COLO829 (cell line): ENCODE measurements around the gene HOXD4.

Source experiments
- DNase-seq: peaks from one replicate; pipeline ENCODE4 v3.0.0; 2012; ENCODE audit warnings: low spot score

HOXD4 gene

GRCh38 chr2:176151442-176152287 lies at the start of gene HOXD4:
Gene HOXD4 (plus strand): TSS chr2:176151550. CDS start chr2:176151634, 84 bp downstream.
- no peak for DNase-seq

- DNase-seq: no peak
Observed at GRCh38 chr2:176101842-176102241, 49.5 kb upstream of the HOXD4 start.

DNA sequence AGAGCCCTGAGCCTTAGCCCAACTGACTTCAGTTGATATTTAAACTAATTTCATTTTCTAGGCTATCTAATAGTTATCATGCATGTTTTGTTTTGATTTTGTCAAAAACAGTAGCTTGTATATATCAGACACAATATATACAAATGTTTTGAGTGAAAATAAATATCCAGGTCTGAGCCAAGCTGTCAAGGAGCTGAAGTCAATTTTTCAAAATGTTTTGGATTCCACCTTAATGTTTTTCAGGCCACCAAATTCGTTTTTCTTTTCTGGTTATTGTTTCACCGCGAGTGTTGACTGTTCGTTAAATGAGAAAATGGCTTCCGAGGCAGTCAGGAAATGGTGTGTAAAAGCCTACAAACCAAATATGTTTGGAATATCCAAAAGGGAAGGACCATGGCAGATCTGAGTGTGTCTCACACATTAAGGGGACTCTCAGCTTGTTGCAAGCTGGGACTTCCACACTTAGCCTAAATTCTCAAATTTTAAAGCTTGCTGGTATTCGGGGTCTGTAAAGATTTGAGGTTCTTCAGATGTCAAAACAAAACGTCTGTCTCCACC lies 49.0 kb upstream of the HOXD4 start:
- no peak for DNase-seq

DNA sequence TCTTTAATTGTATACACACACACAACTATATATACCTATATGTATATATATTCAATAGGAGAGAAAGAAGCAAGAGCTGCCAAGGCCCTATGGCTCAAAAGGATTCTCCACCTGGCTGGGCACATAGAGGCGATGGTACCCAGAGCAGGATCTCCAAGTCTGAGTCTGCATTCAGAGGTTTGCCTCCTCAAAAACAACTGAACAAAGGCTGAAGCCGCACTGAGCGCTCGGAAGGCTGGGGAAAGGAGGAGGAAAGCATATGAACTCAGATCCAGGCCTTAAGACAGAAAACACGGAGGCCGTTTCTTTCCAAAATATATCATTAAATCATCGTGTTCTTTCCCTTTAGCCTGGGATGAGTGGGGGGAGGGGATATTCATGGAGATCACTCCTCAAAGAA lies 48.2 kb upstream of the HOXD4 start:
- no peak for DNase-seq

DNA sequence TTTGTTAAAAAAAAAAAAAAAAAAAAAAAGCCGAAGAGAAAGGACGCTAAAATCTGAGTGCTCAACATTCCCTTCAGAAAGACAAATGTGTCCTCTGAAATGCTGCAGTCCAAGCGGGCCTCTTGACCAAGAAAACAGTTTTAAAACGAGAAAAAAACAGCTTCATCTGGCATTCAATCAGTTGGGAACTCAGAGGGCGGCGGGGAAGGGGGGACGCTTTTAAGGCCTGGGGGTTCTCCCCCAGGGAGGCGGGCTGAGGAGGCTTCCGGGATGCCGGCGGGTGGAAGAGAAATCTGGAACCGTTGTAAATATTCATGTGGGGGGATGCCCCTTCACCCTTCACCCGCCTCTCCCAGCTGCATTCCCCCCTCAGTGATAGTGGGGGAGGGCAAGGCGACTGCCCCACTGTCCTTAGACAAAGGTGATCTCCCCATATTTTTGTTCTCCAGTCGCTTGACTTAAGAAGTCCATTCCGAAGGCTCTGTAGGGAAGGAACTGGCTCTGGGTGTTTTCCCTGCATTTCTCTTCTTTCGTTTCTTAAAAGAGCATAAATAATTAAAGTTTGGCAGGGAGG lies 47.5 kb upstream of the HOXD4 start:
- no peak for DNase-seq

DNA sequence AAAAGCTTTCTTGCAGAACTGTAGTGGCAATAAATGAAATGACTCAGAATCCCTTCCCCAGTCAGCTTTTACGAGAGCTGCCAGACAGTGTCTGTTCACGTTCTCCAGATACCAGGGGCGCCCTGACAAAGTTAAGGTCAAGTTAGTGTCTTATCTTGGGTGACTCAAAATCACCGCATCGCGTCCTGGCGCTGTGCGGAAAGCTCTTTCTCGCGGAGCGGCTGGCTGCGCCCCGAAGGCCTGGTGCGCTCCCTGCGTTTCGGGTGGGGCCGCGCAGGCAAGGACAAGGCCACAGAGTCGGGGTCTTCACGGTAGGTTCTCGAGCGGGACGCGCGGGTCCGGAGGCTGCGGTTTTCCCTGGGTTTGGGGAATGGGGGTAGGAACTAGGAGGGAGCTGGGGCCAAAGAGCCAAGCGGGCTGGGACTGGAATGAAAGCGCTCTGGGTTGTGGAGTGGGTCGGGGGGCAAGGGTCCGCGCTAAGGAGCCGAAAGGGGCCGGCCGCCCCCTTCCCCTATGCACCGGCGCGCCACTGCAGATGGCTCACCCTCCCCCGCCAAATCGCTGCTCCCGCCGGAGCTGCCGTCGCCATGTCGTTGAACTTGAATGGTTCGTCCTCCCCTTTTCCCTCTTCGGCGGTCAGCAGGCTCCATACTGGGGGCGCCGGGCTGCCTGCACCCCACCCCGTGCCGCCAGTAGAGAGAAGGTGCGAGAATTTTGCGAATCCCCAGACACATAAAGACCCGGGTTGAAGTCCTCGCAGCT lies 46.9 kb upstream of the HOXD4 start:
- no peak for DNase-seq

- DNase-seq: no peak
Observed at GRCh38 chr2:176105078-176105729, 46.1 kb upstream of the HOXD4 start.

GRCh38 chr2:176105730-176106580 lies 45.4 kb upstream of the HOXD4 start:
- DNase-seq: no peak

- DNase-seq: no peak
Observed at GRCh38 chr2:176106581-176107539, 44.5 kb upstream of the HOXD4 start, which contains the start of gene HOXD11. Gene HOXD11 (plus strand): TSS chr2:176107280. CDS start chr2:176107356, 76 bp downstream.

- no peak for DNase-seq
Observed at GRCh38 chr2:176107731-176108181, 43.6 kb upstream of the HOXD4 start.

- no peak for DNase-seq
Observed at GRCh38 chr2:176109192-176109901, 42.0 kb upstream of the HOXD4 start.

DNA sequence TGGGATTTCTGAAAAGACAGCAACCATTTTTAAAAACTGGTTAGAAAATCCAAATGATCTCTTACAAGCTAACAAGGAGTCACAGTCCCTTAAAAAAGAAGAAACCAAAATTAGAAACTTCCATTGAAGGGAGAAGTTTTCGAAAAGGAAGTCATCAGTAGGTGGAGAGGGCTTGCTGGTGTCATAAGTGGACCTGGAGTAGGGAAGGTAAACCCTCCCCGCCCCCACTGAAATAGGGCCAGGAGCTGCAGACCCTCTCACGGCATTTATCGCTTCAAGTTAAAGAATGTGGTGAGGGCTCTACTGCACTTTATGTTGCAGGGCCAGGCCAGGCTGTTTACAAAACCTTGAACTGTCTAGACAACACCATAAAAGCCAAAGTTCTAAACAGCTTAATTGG lies 41.4 kb upstream of the HOXD4 start:
- DNase-seq: no peak

GRCh38 chr2:176110415-176111308 lies 40.7 kb upstream of the HOXD4 start:
- DNase-seq: no peak

DNA sequence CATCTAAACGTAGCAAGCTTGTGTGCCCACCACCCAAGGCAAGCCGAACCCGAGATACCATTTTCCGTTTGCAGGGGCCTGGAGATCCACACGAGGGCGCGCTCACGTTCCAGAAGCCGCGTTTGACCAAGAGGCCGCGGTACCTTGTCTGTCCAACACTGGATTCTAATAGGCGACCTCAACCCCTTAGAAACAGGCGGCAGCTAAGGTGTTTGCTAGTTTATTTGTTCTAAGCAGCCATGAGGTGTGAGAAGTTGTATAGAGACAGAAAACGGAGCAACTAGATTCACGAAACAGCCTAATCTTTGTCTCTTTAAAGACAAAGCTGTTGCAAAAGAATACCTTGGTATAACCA lies 40.1 kb upstream of the HOXD4 start:
- peak; percentile 80 for DNase-seq

DNA sequence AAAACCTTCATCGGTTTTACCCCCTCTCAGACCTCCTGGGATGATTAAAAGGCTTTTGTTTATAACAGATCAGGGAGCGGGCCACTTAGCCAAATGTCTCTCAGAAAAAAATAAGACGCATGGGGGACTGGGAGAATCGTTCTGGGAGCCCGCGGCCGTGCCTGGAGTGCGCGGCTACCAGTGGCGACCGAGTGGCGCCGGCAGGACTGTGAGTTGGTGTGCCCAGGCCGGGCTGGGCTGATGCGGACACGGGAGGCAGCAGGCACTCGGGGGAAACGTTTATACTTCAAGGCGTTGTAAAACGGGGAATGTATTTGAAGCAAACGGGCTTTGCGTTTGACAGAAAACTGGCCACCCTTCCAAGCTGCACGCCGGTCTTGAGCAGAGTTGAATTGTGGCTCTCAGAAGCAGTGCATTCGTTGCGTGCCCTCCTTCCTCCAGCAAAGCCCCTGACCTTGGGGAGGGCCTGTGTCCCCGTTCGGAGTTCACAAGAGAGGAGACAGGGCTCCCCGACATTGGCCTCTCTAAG lies 39.4 kb upstream of the HOXD4 start:
- DNase-seq: no peak

DNA sequence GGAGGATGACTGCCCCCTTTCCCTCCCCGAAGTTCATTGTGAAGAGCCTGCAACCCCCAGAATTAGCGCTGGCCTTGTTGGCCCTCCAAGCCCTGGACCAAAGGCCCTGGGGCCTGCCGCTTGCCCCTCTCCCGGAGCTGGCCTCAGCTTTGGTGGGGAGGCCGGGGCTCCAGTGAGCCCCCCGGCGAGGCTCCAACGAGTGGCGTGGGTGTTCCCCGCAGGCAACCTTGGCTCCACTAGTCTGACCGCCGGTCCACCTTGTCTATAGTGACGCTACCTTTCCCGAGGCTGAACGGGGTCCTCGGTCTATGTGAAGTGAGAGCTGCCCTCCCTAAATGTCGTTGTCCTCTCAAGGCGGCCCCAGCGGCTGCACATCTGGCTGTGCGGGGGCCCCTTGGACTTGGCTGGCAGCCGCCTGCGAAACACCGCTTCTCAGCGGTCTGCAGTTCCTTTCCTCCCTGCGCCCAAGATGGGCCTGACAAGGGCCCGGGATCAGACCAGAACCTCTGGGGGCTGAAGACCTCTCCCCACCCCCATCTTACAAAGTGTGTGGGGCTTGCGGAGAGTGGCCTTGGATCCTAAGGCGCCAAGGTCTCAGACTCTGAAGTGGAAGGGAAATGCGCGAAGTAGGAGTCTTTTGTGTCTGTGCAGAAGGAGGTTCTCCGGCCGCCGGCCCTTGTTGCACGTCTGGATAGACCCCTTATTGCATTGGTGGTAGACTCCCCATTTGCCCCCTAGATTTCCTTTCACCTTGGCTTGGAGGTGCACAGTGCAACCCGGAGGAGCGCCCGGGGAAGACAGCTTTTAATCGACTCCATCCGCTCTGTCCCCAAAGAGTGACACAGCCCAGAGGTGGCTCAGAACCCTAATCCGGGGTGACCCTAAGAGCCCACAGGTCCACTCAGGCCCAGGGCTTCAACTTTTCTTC lies 38.7 kb upstream of the HOXD4 start:
- DNase-seq: no peak
